C4-2B (cell line): ENCODE data around the gene USP48.

Experiments
- ZFX ChIP-seq: fragments of 450-650 bp; IDR thresholded peaks from 2 replicates; pipeline ENCODE4 v1.6.1; 2017
- TF ChIP-seq, protein P1 (sequence below): fragments of 450-650 bp; conservative IDR thresholded peaks from 2 replicates; pipeline ENCODE4 v1.5.1; 2017; ENCODE audit warnings: mild to moderate bottlenecking

DNA sequence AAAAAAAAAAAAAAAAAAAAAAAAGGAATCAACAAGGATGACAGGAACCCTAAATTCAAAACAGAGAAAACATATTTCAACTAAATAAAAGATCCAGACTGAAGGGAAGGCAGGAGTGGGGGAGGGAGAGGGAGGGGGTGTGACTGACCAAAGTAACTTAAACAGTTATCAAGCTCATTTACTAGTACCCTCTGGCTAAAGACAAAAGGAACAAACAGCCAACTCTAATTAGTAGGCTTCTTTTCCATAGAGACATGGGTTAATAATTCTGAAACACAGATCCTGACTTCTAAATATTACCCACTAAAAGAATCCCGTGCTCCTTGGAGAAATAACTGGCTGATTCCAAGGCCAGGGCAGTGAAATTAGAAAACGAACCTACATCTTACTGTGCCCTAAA, 23.8 kb downstream of the USP48 start:
- TF ChIP-seq, protein P1, sequence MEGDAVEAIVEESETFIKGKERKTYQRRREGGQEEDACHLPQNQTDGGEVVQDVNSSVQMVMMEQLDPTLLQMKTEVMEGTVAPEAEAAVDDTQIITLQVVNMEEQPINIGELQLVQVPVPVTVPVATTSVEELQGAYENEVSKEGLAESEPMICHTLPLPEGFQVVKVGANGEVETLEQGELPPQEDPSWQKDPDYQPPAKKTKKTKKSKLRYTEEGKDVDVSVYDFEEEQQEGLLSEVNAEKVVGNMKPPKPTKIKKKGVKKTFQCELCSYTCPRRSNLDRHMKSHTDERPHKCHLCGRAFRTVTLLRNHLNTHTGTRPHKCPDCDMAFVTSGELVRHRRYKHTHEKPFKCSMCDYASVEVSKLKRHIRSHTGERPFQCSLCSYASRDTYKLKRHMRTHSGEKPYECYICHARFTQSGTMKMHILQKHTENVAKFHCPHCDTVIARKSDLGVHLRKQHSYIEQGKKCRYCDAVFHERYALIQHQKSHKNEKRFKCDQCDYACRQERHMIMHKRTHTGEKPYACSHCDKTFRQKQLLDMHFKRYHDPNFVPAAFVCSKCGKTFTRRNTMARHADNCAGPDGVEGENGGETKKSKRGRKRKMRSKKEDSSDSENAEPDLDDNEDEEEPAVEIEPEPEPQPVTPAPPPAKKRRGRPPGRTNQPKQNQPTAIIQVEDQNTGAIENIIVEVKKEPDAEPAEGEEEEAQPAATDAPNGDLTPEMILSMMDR, result no peak
- TF ChIP-seq ZFX, result no peak
